Lower leg skin (tissue), 4 donors: ENCODE measurements around the gene ABCC1. TPM values are rescaled to one million over a fixed set of nuclear protein-coding genes. Genes with fewer than 3 reads are reported as not detected.

ENCODE experiments used
- DNase-seq, 2 donors: peaks; one replicate each; pipeline ENCODE4 v3.0.0-alpha.2; 2019; ENCODE audit warnings: low spot score in 2 of 2
- H3K4me3 ChIP-seq: fragments of 200-600 bp; sonication (generic); 2 replicates; pipeline ENCODE4 v1.5.1; 2017; ENCODE audit warnings: mild to moderate bottlenecking, low read depth; ENCODE audit not compliant: poor library complexity, severe bottlenecking
- CTCF ChIP-seq, 3 donors: fragments of 450-650 bp; IDR thresholded peaks; one replicate each; pipeline ENCODE4 v1.5.1; 2016; ENCODE audit warnings: antibody characterized with exemption in 3 of 3, mild to moderate bottlenecking in 3 of 3, moderate library complexity in 2 of 3
- POLR2A ChIP-seq, 2 donors: fragments of 450-650 bp; IDR thresholded peaks; one replicate each; pipeline ENCODE4 v1.6.1; 2016 to 2017; ENCODE audit warnings: antibody characterized with exemption in 2 of 2, mild to moderate bottlenecking in 1 of 2, moderate library complexity in 1 of 2
- WGBS, 2 donors: methylation state at CpG; one replicate each; pipeline ENCODE4 v1.1.5; 2018; 5-methylcytosine and 5-hydroxymethylcytosine counted together
- intact Hi-C: fragments of 100-400 bp; cut with DNase I; formaldehyde crosslinking; loops from one replicate; pipeline ENCODE4 v1.15.0; 2023; ENCODE audit warnings: low total_unique reads
- total RNA-seq, 4 donors: library from RNA; depleted of rRNA; stranded (reverse); fragments of >200 nt; gene quantifications; one replicate each; pipeline ENCODE4 v1.1.0, GENCODE V29; 2016

ABCC1 gene
- total RNA-seq, 4 donors from 2014 or later = 16.4 to 25.3 (median 21.8) TPM

GRCh38 chr16:16005721-16006120 is 56.3 kb downstream of the ABCC1 start:
- intact Hi-C loops = no loop called here
- no peak overlapping the region for H3K4me3 ChIP-seq
- DNase-seq = no peak
- no peak for TF ChIP-seq POLR2A (IDR thresholded peaks at IDR 0.05)
- WGBS, 2 donors = 65 to 83% methylated on average over 8 of the region's 8 CpGs

- WGBS, 2 donors = 74 to 83% methylated on average over 8 of the region's 8 CpGs
- no peak overlapping the region for H3K4me3 ChIP-seq
- intact Hi-C loops = no loop called here
- no peak for DNase-seq
- TF ChIP-seq POLR2A (IDR thresholded peaks at IDR 0.05) = no peak
- TF ChIP-seq CTCF (IDR thresholded peaks at IDR 0.05) = no peak
Measured at GRCh38 chr16:16006650-16007049, 57.2 kb downstream of the ABCC1 start.

- no peak for DNase-seq
- WGBS, 2 donors = 82 to 91% methylated on average over 11 of the region's 11 CpGs
- H3K4me3 ChIP-seq = no peak overlapping the region
- intact Hi-C loops = no loop called here
- TF ChIP-seq POLR2A (IDR thresholded peaks at IDR 0.05) (no peak), CTCF (IDR thresholded peaks at IDR 0.05) (no peak)
Measured at GRCh38 chr16:16007743-16008111, 58.3 kb downstream of the ABCC1 start.

DNA sequence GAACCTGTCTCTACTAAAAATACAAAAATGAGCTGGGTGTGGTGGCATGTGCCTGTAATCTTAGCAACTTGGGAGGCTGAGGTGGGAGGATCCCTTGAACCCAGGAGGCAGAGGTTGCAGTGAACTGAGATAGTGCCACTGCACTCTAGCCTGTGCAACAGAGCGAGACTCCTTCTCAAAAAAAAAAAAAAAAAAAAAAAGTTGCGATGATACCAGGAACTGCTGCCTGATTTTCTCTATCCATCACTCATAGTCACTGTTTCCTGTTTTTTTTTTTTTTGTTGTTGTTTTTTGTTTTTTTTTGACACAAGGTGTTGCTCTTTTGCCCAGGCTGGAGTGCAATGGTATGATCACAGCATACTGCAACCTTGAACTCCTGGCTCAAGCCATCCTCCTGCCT is 59.2 kb downstream of the ABCC1 start:
- intact Hi-C loops = no loop called here
- TF ChIP-seq CTCF (IDR thresholded peaks at IDR 0.05) = no peak
- TF ChIP-seq POLR2A (IDR thresholded peaks at IDR 0.05) = no peak
- no peak overlapping the region for H3K4me3 ChIP-seq
- 95 to 96% methylated on average over 2 of the region's 2 CpGs for WGBS, 2 donors
- no peak for DNase-seq

- TF ChIP-seq CTCF (IDR thresholded peaks at IDR 0.05) (no peak), POLR2A (IDR thresholded peaks at IDR 0.05) (no peak)
- 85 to 91% methylated on average over 11 of the region's 11 CpGs for WGBS, 2 donors
- no peak overlapping the region for H3K4me3 ChIP-seq
- no peak for DNase-seq
- intact Hi-C loops = no loop called here
Measured at GRCh38 chr16:16009401-16009800, 60.0 kb downstream of the ABCC1 start.

GRCh38 chr16:16010194-16010593 is 60.8 kb downstream of the ABCC1 start:
- TF ChIP-seq CTCF (IDR thresholded peaks at IDR 0.05) (no peak), POLR2A (IDR thresholded peaks at IDR 0.05) (no peak)
- intact Hi-C loops = no loop called here
- no peak overlapping the region for H3K4me3 ChIP-seq
- no peak for DNase-seq
- WGBS, 2 donors = 96 to 97% methylated on average over 3 of the region's 3 CpGs
